ENCODE measurements around the gene CALN1. TPM values are rescaled to one million over a fixed set of nuclear protein-coding genes. Genes with fewer than 3 reads are reported as not detected.
A peak's percentile ranks its signal among the peaks of the same experiment; 100 is the strongest.
"Not testable (repeated sequence)": the region's sequence is repeated elsewhere in the genome, so short reads cannot be mapped to it uniquely, and the experiment has no call there.

The CALN1 gene
- polyA plus RNA-seq, 10 donors = 1.2 to 3.8 (median 1.7) TPM

DNA sequence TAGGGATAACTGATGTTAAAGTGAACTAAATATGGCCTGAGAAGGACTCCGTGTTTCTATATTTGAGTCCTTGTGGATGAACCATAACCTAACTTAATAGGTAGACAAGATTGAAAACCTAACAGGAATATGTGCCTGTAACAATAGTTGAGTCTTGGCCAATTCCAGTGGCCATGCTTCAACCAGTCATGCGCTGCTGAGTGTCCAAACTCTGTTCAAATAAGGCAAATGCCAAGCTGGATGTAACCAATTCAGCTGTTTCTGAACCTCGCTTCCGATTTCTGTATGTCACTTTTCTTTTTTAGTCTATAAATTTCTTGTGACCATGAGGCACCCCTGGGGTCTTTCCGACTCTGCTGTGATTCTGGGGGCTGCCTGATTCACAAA is 672.0 kb downstream of the CALN1 start:
- no peak for DNase-seq

DNA sequence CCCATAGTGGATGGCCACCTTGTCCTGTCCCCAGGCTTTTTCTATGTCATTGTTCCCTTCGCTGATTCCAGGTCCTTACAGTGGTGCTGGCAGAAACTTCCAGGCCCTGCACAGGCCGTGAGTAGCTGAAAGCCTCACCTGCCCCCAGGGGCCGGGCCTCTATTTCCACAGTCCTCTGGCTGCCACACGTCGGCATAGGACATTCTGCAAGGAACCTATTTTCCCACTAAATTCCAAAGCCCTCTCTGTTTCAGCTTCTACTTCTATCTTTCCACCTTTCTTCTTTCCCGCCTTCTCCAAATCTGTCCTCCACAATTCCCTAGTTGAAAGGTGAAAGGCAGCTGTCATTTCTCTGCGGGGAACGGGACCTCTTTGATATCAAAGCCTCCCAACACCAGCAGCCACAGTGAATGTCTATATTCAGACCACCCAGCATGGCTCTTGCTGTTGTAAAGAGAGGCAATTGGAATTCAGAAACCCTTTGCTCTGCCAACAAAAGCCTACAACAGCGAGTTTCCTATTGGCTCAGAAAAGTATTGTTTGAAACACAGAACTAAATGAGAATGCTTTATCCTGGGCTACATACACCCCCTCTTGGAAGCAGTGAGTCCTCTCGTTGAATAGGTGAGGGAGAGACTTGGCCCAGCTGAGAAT is 672.5 kb downstream of the CALN1 start:
- no peak for DNase-seq

DNA sequence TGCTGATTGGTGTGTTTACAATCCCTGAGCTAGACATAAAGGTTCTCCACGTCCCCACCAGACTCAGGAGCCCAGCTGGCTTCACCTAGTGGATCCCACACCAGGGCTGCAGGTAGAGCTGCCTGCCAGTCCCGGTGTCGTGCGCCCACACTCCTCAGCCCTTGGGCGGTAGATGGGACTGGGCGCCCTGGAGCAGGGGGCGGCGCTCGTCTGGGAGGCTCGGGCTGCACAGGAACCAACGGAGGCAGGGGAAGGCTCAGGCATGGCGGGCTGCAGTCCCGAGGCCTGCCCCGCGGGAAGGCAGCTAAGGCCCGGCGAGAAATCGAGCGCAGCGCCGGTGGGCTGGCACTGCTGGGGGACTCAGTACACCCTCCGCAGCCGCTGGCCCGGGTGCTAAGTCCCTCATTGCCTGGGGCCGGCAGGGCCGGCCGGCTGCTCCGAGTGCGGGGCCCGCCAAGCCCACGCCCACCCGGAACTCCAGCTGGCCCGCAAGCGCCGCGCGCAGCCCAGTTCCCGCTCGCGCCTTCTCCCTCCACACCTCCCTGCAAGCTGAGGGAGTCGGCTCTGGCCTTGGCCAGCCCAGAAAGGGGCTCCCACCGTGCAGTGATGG is 674.1 kb downstream of the CALN1 start:
- not testable (repeated sequence) for DNase-seq

DNA sequence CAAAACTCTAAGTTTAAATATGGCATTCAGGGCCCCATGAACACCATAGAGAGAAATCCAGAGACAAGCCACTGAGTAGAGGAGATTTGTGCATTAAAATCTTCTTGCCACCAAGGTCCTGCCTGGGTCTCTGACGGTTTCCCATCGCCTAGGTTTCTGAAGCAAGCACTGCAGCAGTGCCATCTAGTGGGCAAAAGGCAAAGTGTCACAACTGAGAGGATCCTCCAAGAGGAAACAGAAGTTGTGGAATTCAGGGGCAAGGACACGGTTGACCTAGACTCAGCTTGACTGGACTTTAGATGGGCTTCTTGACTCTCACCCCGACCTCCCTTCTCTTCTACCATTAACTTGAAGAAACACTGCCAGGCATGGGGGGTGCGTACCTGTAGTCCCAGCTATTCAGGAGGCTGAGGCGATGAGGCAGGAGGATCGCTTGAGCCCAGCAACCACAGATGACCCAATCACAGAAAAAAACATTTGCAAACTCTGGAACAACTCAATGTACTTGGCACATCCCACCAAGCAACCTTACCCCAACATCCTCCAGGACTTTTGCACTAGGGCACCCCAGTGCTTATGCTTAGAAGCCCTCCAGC is 676.1 kb downstream of the CALN1 start:
- peak; percentile 65 to 88 (median 82) for DNase-seq

DNA sequence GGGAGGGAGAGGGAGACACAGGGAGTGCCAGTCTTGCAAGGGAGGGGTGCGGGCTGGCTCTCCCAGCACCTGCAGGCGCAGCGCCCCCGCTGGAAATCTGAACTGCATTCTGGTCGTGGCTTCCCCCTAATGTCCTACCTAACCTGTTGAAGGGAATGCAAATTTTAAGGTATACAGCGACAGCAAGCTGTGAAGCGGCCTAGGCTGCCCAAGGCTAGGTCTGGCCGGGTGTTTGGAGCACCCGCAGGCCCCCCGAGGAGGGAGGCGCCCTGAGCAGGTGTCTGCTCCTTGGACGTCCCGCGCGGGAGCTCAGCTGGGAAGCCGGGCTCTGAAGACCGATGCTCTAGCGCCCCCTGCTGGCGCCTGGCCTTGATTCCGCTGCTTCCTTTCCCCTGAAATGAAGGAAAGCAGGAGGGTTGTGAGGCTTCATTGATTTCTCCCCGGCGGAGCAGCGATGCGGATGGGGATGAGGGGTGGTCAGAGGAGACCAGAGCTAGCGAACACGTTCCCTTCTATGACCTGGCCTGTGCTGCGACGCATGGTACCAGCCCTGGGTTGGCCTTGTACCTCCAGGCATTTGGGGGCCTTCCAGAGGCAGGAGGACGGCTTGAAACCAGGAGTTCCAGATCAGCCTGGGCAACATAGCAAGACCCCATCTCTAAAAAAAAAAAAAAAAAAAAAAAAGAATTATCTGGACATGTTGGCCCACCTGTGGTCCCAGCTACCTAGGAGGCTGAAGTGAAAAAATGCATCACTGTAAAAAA is 678.8 kb downstream of the CALN1 start:
- DNase-seq = peak; percentile 76 to 94 (median 90)

DNA sequence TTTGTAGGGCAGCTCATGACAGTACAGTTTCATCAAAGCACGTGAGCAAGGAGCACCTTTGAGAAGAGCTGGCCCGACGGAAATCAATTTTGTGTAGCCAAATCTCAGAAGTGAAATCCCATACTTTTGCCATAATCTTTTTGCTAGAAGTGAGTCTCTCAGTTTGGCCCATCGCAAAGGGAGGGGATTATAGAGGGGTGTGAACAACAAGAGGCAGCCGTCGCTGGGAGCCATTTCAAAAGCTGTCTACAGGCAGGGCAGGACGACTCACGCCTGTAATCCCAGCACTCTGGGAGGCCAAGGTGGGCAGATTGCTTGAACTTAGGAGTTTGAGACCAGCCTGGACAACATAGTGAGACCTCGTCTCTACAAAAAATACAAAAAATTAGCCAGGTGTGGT is 680.4 kb downstream of the CALN1 start:
- no peak for DNase-seq
